AG04449 (cell line): ENCODE results near the gene ACTL7B.

Source experiments
- CTCF ChIA-PET: fragments of 350-600 bp; formaldehyde crosslinking; extraction: SDS; loops from one replicate; lab custom pipeline; 2021; ENCODE audit warnings: antibody characterized with exemption; lab: Yijun Ruan, JAX
- POLR2A ChIA-PET: fragments of 400-600, 350-600 bp; formaldehyde crosslinking; extraction: SDS; loops from one replicate; lab custom pipeline; 2020; ENCODE audit warnings: antibody characterized with exemption, inconsistent platforms; lab: Yijun Ruan, JAX
- DNase-seq: peaks from one replicate; pipeline ENCODE4 v3.0.0-alpha.2; 2010; ENCODE audit warnings: low read depth, low spot score
- H3K4me3 ChIP-seq: 2 replicates; pipeline ENCODE4 v1.5.1; 2011; ENCODE audit warnings: low read depth, mild to moderate bottlenecking, control low read depth, low read length
- CTCF ChIP-seq: IDR thresholded peaks from one replicate; pipeline ENCODE4 v1.5.1; 2011; ENCODE audit warnings: mild to moderate bottlenecking, moderate library complexity, low read length, control low read depth, inconsistent platforms; ENCODE audit not compliant: insufficient read depth; ENCODE audit errors: missing control alignments

Gene ACTL7B

GRCh38 chr9:108835831-108836230 lies 20.0 kb downstream of the ACTL7B start:
- no peak for DNase-seq
- CTCF ChIA-PET: interaction anchor here (1.2 kb wide), 1 partner anchor 118 kb away, joined by 3 read pairs; no protein-coding TSS in a partner anchor
- no peak overlapping the region for H3K4me3 ChIP-seq
- POLR2A ChIA-PET: no interaction called here
- no peak for TF ChIP-seq CTCF

- ChIA-PET POLR2A (no interaction called here), CTCF (no interaction called here)
- DNase-seq: no peak
- TF ChIP-seq CTCF: no peak
- H3K4me3 ChIP-seq: no peak overlapping the region
These were observed 20.7 kb downstream of the ACTL7B start for GRCh38 chr9:108834959-108835665.

GRCh38 chr9:108832179-108832500 lies 23.6 kb downstream of the ACTL7B start:
- ChIA-PET POLR2A (no interaction called here), CTCF (no interaction called here)
- no peak overlapping the region for H3K4me3 ChIP-seq
- TF ChIP-seq CTCF: no peak
- DNase-seq: no peak

- no peak overlapping the region for H3K4me3 ChIP-seq
- POLR2A ChIA-PET: no interaction called here
- CTCF ChIA-PET: no interaction called here
- DNase-seq: no peak
- no peak for TF ChIP-seq CTCF
These were observed 24.1 kb downstream of the ACTL7B start for GRCh38 chr9:108831496-108832178.

GRCh38 chr9:108830272-108830671 lies 25.5 kb downstream of the ACTL7B start:
- DNase-seq: no peak
- ChIA-PET CTCF (interaction anchor here (0.9 kb wide), 1 partner anchor 68 kb away, joined by 3 read pairs; no protein-coding TSS in a partner anchor), POLR2A (no interaction called here)
- TF ChIP-seq CTCF: no peak
- no peak overlapping the region for H3K4me3 ChIP-seq

GRCh38 chr9:108823829-108824228 lies 32.0 kb downstream of the ACTL7B start:
- DNase-seq: no peak
- ChIA-PET POLR2A (no interaction called here), CTCF (no interaction called here)
- TF ChIP-seq CTCF: no peak
- no peak overlapping the region for H3K4me3 ChIP-seq
